NCI-H1417 treated with DMSO at 0.1 percent for 48 hours (cell line): Measurements from ENCODE around the gene ANP32A.
"Not testable (repeated sequence)": the region's sequence is repeated elsewhere in the genome, so short reads cannot be mapped to it uniquely, and the experiment has no call there.

ENCODE experiments used
- DNase-seq: peaks from one replicate; lab custom pipeline; 2025; lab: John Stamatoyannopoulos, UW

The ANP32A gene

GRCh38 chr15:68820295-68821189 is at the start of gene ANP32A:
Gene ANP32A (minus strand): TSS chr15:68820895. CDS start chr15:68820751, 144 bp downstream.
- DNase-seq, result peak; percentile 86

- no peak for DNase-seq
These were observed 47.6 kb upstream of the ANP32A start for GRCh38 chr15:68868296-68868695.

GRCh38 chr15:68862415-68862814 is 41.7 kb upstream of the ANP32A start:
- no peak for DNase-seq

- not testable (repeated sequence) for DNase-seq
These were observed 38.0 kb upstream of the ANP32A start for GRCh38 chr15:68858666-68859065.

- not testable (repeated sequence) for DNase-seq
These were observed 36.7 kb upstream of the ANP32A start for GRCh38 chr15:68857443-68857842.

- DNase-seq, result no peak
These were observed 31.8 kb upstream of the ANP32A start for GRCh38 chr15:68852461-68852860.

- no peak for DNase-seq
These were observed 31.3 kb upstream of the ANP32A start for GRCh38 chr15:68851971-68852370.

- DNase-seq, result no peak
These were observed 28.8 kb upstream of the ANP32A start for GRCh38 chr15:68849497-68849896.

GRCh38 chr15:68846851-68847439 is 26.2 kb upstream of the ANP32A start:
- DNase-seq, result no peak

GRCh38 chr15:68844856-68845550 is 24.3 kb upstream of the ANP32A start:
- DNase-seq, result no peak

- DNase-seq, result no peak
These were observed 23.0 kb upstream of the ANP32A start for GRCh38 chr15:68843425-68844311.

GRCh38 chr15:68842958-68843357 is 22.3 kb upstream of the ANP32A start:
- no peak for DNase-seq

GRCh38 chr15:68834346-68834745 is 13.7 kb upstream of the ANP32A start:
- no peak for DNase-seq

GRCh38 chr15:68833700-68834331 is 13.1 kb upstream of the ANP32A start:
- DNase-seq, result no peak

GRCh38 chr15:68830141-68830785 is 9.6 kb upstream of the ANP32A start:
- DNase-seq, result no peak

GRCh38 chr15:68829068-68829467 is 8.4 kb upstream of the ANP32A start:
- DNase-seq, result no peak

GRCh38 chr15:68823561-68823960 is 2.9 kb upstream of the ANP32A start:
- no peak for DNase-seq

GRCh38 chr15:68822818-68823217 is 2.1 kb upstream of the ANP32A start:
- no peak for DNase-seq

- no peak for DNase-seq
These were observed 1.2 kb upstream of the ANP32A start for GRCh38 chr15:68821841-68822381.

GRCh38 chr15:68821190-68821840 is 620 bp upstream of the ANP32A start:
- DNase-seq, result no peak
